Measurements from ENCODE around the gene LARGE1.

LARGE1 gene

GRCh38 chr22:33828302-33828701 is 92.0 kb downstream of the LARGE1 start:
- no peak for TF ChIP-seq POLR2A (IDR thresholded peaks at IDR 0.05; ENCODE audit: low read depth, low read length)
- FAIRE-seq (no peak), DNase-seq (ENCODE audit: insufficient read length, low spot score) (no peak)

- TF ChIP-seq POLR2A (IDR thresholded peaks at IDR 0.05; ENCODE audit: low read depth, low read length), result no peak
- DNase-seq (ENCODE audit: insufficient read length, low spot score) (no peak), FAIRE-seq (no peak)
These were observed 94.5 kb downstream of the LARGE1 start for GRCh38 chr22:33825761-33826160.

- DNase-seq (ENCODE audit: insufficient read length, low spot score), result no peak
- no peak for FAIRE-seq
- TF ChIP-seq POLR2A (IDR thresholded peaks at IDR 0.05; ENCODE audit: low read depth, low read length), result no peak
These were observed 96.7 kb downstream of the LARGE1 start for GRCh38 chr22:33823552-33823951.

- DNase-seq (ENCODE audit: insufficient read length, low spot score) (no peak), FAIRE-seq (no peak)
- TF ChIP-seq POLR2A (IDR thresholded peaks at IDR 0.05; ENCODE audit: low read depth, low read length), result no peak
These were observed 99.0 kb downstream of the LARGE1 start for GRCh38 chr22:33821290-33821689.

- no peak for DNase-seq (ENCODE audit: insufficient read length, low spot score)
- FAIRE-seq, result no peak
- TF ChIP-seq POLR2A (IDR thresholded peaks at IDR 0.05; ENCODE audit: low read depth, low read length), result no peak
These were observed 100.5 kb downstream of the LARGE1 start for GRCh38 chr22:33819743-33820142.

- DNase-seq (ENCODE audit: insufficient read length, low spot score) (no peak), FAIRE-seq (no peak)
- no peak for TF ChIP-seq POLR2A (IDR thresholded peaks at IDR 0.05; ENCODE audit: low read depth, low read length)
These were observed 102.7 kb downstream of the LARGE1 start for GRCh38 chr22:33817512-33818127.

GRCh38 chr22:33812360-33812977 is 107.8 kb downstream of the LARGE1 start:
- no peak for DNase-seq (ENCODE audit: insufficient read length, low spot score)
- no peak for TF ChIP-seq POLR2A (IDR thresholded peaks at IDR 0.05; ENCODE audit: low read depth, low read length)
- FAIRE-seq, result no peak

- FAIRE-seq (no peak), DNase-seq (ENCODE audit: insufficient read length, low spot score) (no peak)
- no peak for TF ChIP-seq POLR2A (IDR thresholded peaks at IDR 0.05; ENCODE audit: low read depth, low read length)
These were observed 108.6 kb downstream of the LARGE1 start for GRCh38 chr22:33811686-33812085.

GRCh38 chr22:33811208-33811607 is 109.1 kb downstream of the LARGE1 start:
- no peak for FAIRE-seq
- no peak for DNase-seq (ENCODE audit: insufficient read length, low spot score)
- no peak for TF ChIP-seq POLR2A (IDR thresholded peaks at IDR 0.05; ENCODE audit: low read depth, low read length)

- FAIRE-seq (no peak), DNase-seq (ENCODE audit: insufficient read length, low spot score) (no peak)
- no peak for TF ChIP-seq POLR2A (IDR thresholded peaks at IDR 0.05; ENCODE audit: low read depth, low read length)
These were observed 112.8 kb downstream of the LARGE1 start for GRCh38 chr22:33807470-33807869.

GRCh38 chr22:33806191-33806590 is 114.1 kb downstream of the LARGE1 start:
- FAIRE-seq (no peak), DNase-seq (ENCODE audit: insufficient read length, low spot score) (no peak)
- no peak for TF ChIP-seq POLR2A (IDR thresholded peaks at IDR 0.05; ENCODE audit: low read depth, low read length)

GRCh38 chr22:33803371-33804282 is 116.6 kb downstream of the LARGE1 start:
- peak; percentile 21 for DNase-seq (ENCODE audit: insufficient read length, low spot score)
- TF ChIP-seq POLR2A (IDR thresholded peaks at IDR 0.05; ENCODE audit: low read depth, low read length), result no peak
- FAIRE-seq, result peak; percentile 90

GRCh38 chr22:33798401-33798800 is 121.9 kb downstream of the LARGE1 start:
- DNase-seq (ENCODE audit: insufficient read length, low spot score) (no peak), FAIRE-seq (no peak)
- TF ChIP-seq POLR2A (IDR thresholded peaks at IDR 0.05; ENCODE audit: low read depth, low read length), result no peak

- TF ChIP-seq POLR2A (IDR thresholded peaks at IDR 0.05; ENCODE audit: low read depth, low read length), result no peak
- FAIRE-seq, result no peak
- DNase-seq (ENCODE audit: insufficient read length, low spot score), result no peak
These were observed 123.8 kb downstream of the LARGE1 start for GRCh38 chr22:33796494-33796893.
